NCI-H1417 treated with DMSO at 0.1 percent for 48 hours (cell line): Measurements from ENCODE around the gene CTSL.

Experiments
- DNase-seq: peaks from one replicate; lab custom pipeline; 2025; lab: John Stamatoyannopoulos, UW

The CTSL gene

GRCh38 chr9:87701491-87701890 lies 24.4 kb upstream of the CTSL start:
- no peak for DNase-seq

GRCh38 chr9:87701931-87702421 lies 23.9 kb upstream of the CTSL start:
- no peak for DNase-seq

GRCh38 chr9:87702921-87703320 lies 23.0 kb upstream of the CTSL start:
- no peak for DNase-seq

GRCh38 chr9:87703636-87704276 lies 22.2 kb upstream of the CTSL start:
- DNase-seq = no peak

- no peak for DNase-seq
Observed at GRCh38 chr9:87704342-87704741, 21.6 kb upstream of the CTSL start.

- DNase-seq = no peak
Observed at GRCh38 chr9:87706066-87706739, 19.7 kb upstream of the CTSL start.

- DNase-seq = no peak
Observed at GRCh38 chr9:87707805-87708506, 18.0 kb upstream of the CTSL start.

- no peak for DNase-seq
Observed at GRCh38 chr9:87708546-87708945, 17.4 kb upstream of the CTSL start.

GRCh38 chr9:87708986-87709728 lies 16.8 kb upstream of the CTSL start:
- no peak for DNase-seq

- DNase-seq = no peak
Observed at GRCh38 chr9:87710443-87710842, 15.5 kb upstream of the CTSL start.

GRCh38 chr9:87711857-87712800 lies 13.8 kb upstream of the CTSL start:
- no peak for DNase-seq

- no peak for DNase-seq
Observed at GRCh38 chr9:87712801-87713277, 13.1 kb upstream of the CTSL start.

- no peak for DNase-seq
Observed at GRCh38 chr9:87713278-87713987, 12.5 kb upstream of the CTSL start.

GRCh38 chr9:87713988-87714330 lies 12.0 kb upstream of the CTSL start:
- DNase-seq = no peak

GRCh38 chr9:87714819-87715218 lies 11.1 kb upstream of the CTSL start:
- DNase-seq = no peak

- no peak for DNase-seq
Observed at GRCh38 chr9:87716141-87716540, 9.8 kb upstream of the CTSL start.

GRCh38 chr9:87717456-87717855 lies 8.5 kb upstream of the CTSL start:
- DNase-seq = no peak

- DNase-seq = no peak
Observed at GRCh38 chr9:87718231-87718630, 7.7 kb upstream of the CTSL start.

GRCh38 chr9:87718852-87719612 lies 6.9 kb upstream of the CTSL start:
- DNase-seq = no peak

GRCh38 chr9:87720173-87720572 lies 5.7 kb upstream of the CTSL start:
- DNase-seq = no peak
